ENCODE results near the gene REXO1. TPM values are rescaled to one million over a fixed set of nuclear protein-coding genes. Genes with fewer than 3 reads are reported as not detected.

Gene REXO1
- total and polyA plus RNA-seq, 2 donors (not counting 1 experiment from before 2014, with no cell fraction given), result 72.6 to 898 TPM

- ATAC-seq (ENCODE audit: low read depth) (no peak), DNase-seq (no peak)
- 36% methylated on average over 9 of the region's 13 CpGs for WGBS (ENCODE audit: insufficient coverage)
- peak overlapping the region; percentile 80 to 84 for H3K27ac ChIP-seq (ENCODE audit: low read length in 2 of 2)
- no peak overlapping the region for H2AFZ ChIP-seq (ENCODE audit: insufficient read depth, low read depth, low read length, poor library complexity, severe bottlenecking)
- Mint-ChIP-seq H3K4me1 (peaks cover 37% of the 10 kb centered on the region), H3K9me3 (ENCODE audit: insufficient read depth) (no peaks in the 10 kb centered on the region), H3K27ac (peak overlapping the region; percentile 81), H3K4me3 (peak overlapping the region; percentile 54), H3K27me3 (no peaks in the 10 kb centered on the region)
- no peak for TF ChIP-seq EZH2 (IDR thresholded peaks at IDR 0.05; ENCODE audit: borderline replicate concordance, insufficient read depth, low read depth, low read length, poor library complexity, severe bottlenecking)
- TF ChIP-seq CTCF (IDR thresholded peaks at IDR 0.05), result no peak
- ChIA-PET POLR2A (interaction anchor here (0.7 to 4.2 kb wide), 12 partner anchors 9 to 1366 kb away, joined by 3 to 24 read pairs (median 5); partner anchors contain the start of genes ABHD17A, ADAT3 and SCAMP4), CTCF (interaction anchor here (0.7 to 2.2 kb wide), 7 partner anchors 11 to 854 kb away, joined by 3 to 16 read pairs (median 5); partner anchors contain the start of gene ABHD17A)
- peaks cover 5% of the 10 kb centered on the region for H3K79me2 ChIP-seq (ENCODE audit: control insufficient read depth, insufficient read depth, low read length)
- no peaks in the 10 kb centered on the region for H4K20me1 ChIP-seq (ENCODE audit: control insufficient read depth, insufficient read depth, low read length, poor library complexity, severe bottlenecking)
- H3K27me3 ChIP-seq (replicated peaks in 1 of 4; ENCODE audit: control extremely low read depth in 1 of 4, control insufficient read depth in 3 of 4, insufficient read depth in 4 of 4, low read length in 3 of 4), result no peaks in the 10 kb centered on the region
- intact Hi-C loops (cut with micrococcal nuclease), result no loop called here
- peak overlapping the region; percentile 58 for H3K9ac ChIP-seq (ENCODE audit: low read length)
- H3K4me3 ChIP-seq (ENCODE audit: control extremely low read depth in 1 of 5, extremely low read depth in 1 of 5, insufficient read depth in 1 of 5, low read depth in 2 of 5, low read length in 4 of 5), result peak overlapping the region in 1 of 5 experiments; percentile 63
- H3K4me2 ChIP-seq (replicated peaks; ENCODE audit: low read depth, low read length, poor library complexity, severe bottlenecking), result peak overlapping the region; percentile 65
- no peaks in the 10 kb centered on the region for H3K36me3 ChIP-seq (replicated peaks in 1 of 2; ENCODE audit: control extremely low read depth in 1 of 2, control insufficient read depth in 1 of 2, extremely low read depth in 1 of 2, insufficient read depth in 2 of 2, low read length in 1 of 2)
- H3K4me1 ChIP-seq (ENCODE audit: control insufficient read depth in 2 of 2, insufficient read depth in 2 of 2, low read length in 2 of 2), result peaks cover 44 to 56% of the 10 kb centered on the region in 2 donors
- no peaks in the 10 kb centered on the region for H3K9me3 ChIP-seq (ENCODE audit: control extremely low read depth in 1 of 3, control insufficient read depth in 2 of 3, insufficient read depth in 1 of 3, low read length in 2 of 3)
Observed at GRCh38 chr19:1896508-1896907, 48.2 kb upstream of the REXO1 start.

GRCh38 chr19:1893791-1894190, 45.5 kb upstream of the REXO1 start:
- Histone ChIP-seq H3K9ac (ENCODE audit: low read length) (no peak overlapping the region), H3K4me1 (ENCODE audit: control insufficient read depth in 2 of 2, insufficient read depth in 2 of 2, low read length in 2 of 2) (peaks cover 44 to 56% of the 10 kb centered on the region in 2 donors), H3K4me2 (replicated peaks; ENCODE audit: low read depth, low read length, poor library complexity, severe bottlenecking) (no peak overlapping the region), H3K4me3 (ENCODE audit: control extremely low read depth in 1 of 5, extremely low read depth in 1 of 5, insufficient read depth in 1 of 5, low read depth in 2 of 5, low read length in 4 of 5) (no peak overlapping the region), H3K27me3 (replicated peaks in 1 of 4; ENCODE audit: control extremely low read depth in 1 of 4, control insufficient read depth in 3 of 4, insufficient read depth in 4 of 4, low read length in 3 of 4) (no peaks in the 10 kb centered on the region), H3K79me2 (ENCODE audit: control insufficient read depth, insufficient read depth, low read length) (peaks cover 5% of the 10 kb centered on the region), H3K36me3 (replicated peaks in 1 of 2; ENCODE audit: control extremely low read depth in 1 of 2, control insufficient read depth in 1 of 2, extremely low read depth in 1 of 2, insufficient read depth in 2 of 2, low read length in 1 of 2) (no peaks in the 10 kb centered on the region), H4K20me1 (ENCODE audit: control insufficient read depth, insufficient read depth, low read length, poor library complexity, severe bottlenecking) (no peaks in the 10 kb centered on the region), H3K27ac (ENCODE audit: low read length in 2 of 2) (no peak overlapping the region), H2AFZ (ENCODE audit: insufficient read depth, low read depth, low read length, poor library complexity, severe bottlenecking) (no peak overlapping the region), H3K9me3 (ENCODE audit: control extremely low read depth in 1 of 3, control insufficient read depth in 2 of 3, insufficient read depth in 1 of 3, low read length in 2 of 3) (no peaks in the 10 kb centered on the region)
- Mint-ChIP-seq H3K27me3 (no peaks in the 10 kb centered on the region), H3K4me3 (peak overlapping the region; percentile 30), H3K27ac (peak overlapping the region; percentile 79), H3K4me1 (peaks cover 33% of the 10 kb centered on the region), H3K9me3 (ENCODE audit: insufficient read depth) (no peaks in the 10 kb centered on the region)
- TF ChIP-seq EZH2 (IDR thresholded peaks at IDR 0.05; ENCODE audit: borderline replicate concordance, insufficient read depth, low read depth, low read length, poor library complexity, severe bottlenecking), result no peak
- TF ChIP-seq CTCF (IDR thresholded peaks at IDR 0.05), result no peak
- ChIA-PET POLR2A (interaction anchor here (0.6 to 1.0 kb wide), 2 partner anchors 15 to 190 kb away, joined by 3 read pairs; no protein-coding TSS in a partner anchor), CTCF (interaction anchor here (0.9 to 1.3 kb wide), 3 partner anchors 17 to 37 kb away, joined by 3 read pairs; no protein-coding TSS in a partner anchor)
- 92% methylated on average over 13 of the region's 17 CpGs for WGBS (ENCODE audit: insufficient coverage)
- DNase-seq (no peak), ATAC-seq (ENCODE audit: low read depth) (no peak)
- intact Hi-C loops (cut with micrococcal nuclease), result no loop called here
